Duodenal mucosa (tissue), 2 donors: ENCODE measurements around the gene STK17A.
"Not testable (repeated sequence)": the region's sequence is repeated elsewhere in the genome, so short reads cannot be mapped to it uniquely, and the experiment has no call there.

Source experiments
- H3K27ac ChIP-seq: one replicate; pipeline ENCODE4 v1.7.0; 2013; ENCODE audit warnings: low read depth, low read length
- H3K27me3 ChIP-seq, 2 donors: one replicate each; pipeline ENCODE4 v1.7.0; 2013; ENCODE audit warnings: low read length in 2 of 2, control low read depth in 1 of 2; ENCODE audit not compliant: insufficient read depth in 2 of 2, control insufficient read depth in 1 of 2
- H3K36me3 ChIP-seq, 2 donors: one replicate each; pipeline ENCODE4 v1.7.0; 2013; ENCODE audit warnings: low read length in 2 of 2, control low read depth in 1 of 2; ENCODE audit not compliant: insufficient read depth in 2 of 2, control insufficient read depth in 1 of 2
- H3K4me1 ChIP-seq, 2 donors: one replicate each; pipeline ENCODE4 v1.7.0; 2013; ENCODE audit warnings: low read length in 2 of 2, control low read depth in 1 of 2; ENCODE audit not compliant: insufficient read depth in 2 of 2, control insufficient read depth in 1 of 2
- H3K4me3 ChIP-seq, 2 donors: one replicate each; pipeline ENCODE4 v1.7.0; 2013; ENCODE audit warnings: low read length in 2 of 2, low read depth in 1 of 2
- H3K9ac ChIP-seq, 2 donors: one replicate each; pipeline ENCODE4 v1.7.0; 2013; ENCODE audit warnings: low read length in 2 of 2, low read depth in 1 of 2
- H3K9me3 ChIP-seq, 2 donors: one replicate each; pipeline ENCODE4 v1.7.0; 2013; ENCODE audit warnings: low read length in 2 of 2, control low read depth in 1 of 2; ENCODE audit not compliant: control insufficient read depth in 1 of 2

Gene STK17A

GRCh38 chr7:43584195-43584586 lies 1.3 kb downstream of the STK17A start:
- Histone ChIP-seq H3K4me3 (peak overlapping the region; percentile 87 to 94), H3K9me3 (no peaks in the 10 kb centered on the region), H3K27me3 (peaks cover 0 to 6% of the 10 kb centered on the region in 2 donors), H3K36me3 (no peaks in the 10 kb centered on the region), H3K9ac (peak overlapping the region; percentile 69 to 95), H3K4me1 (peaks cover 24 to 26% of the 10 kb centered on the region in 2 donors), H3K27ac (peak overlapping the region; percentile 87)

- H3K4me3 ChIP-seq: peak overlapping the region; percentile 87 to 94
- H3K36me3 ChIP-seq, H3K9me3 ChIP-seq, H3K27me3 ChIP-seq, H3K27ac ChIP-seq: not testable (repeated sequence)
- H3K9ac ChIP-seq: peak overlapping the region; percentile 69 to 95
- peaks cover 24 to 28% of the 10 kb centered on the region in 2 donors for H3K4me1 ChIP-seq
Measured at GRCh38 chr7:43584733-43585132, 1.8 kb downstream of the STK17A start.

- no peaks in the 10 kb centered on the region for H3K36me3 ChIP-seq
- H3K4me1 ChIP-seq: peaks cover 24 to 32% of the 10 kb centered on the region in 2 donors
- H3K4me3 ChIP-seq: peak overlapping the region; percentile 8 to 16
- peaks cover 0 to 6% of the 10 kb centered on the region in 2 donors for H3K27me3 ChIP-seq
- no peaks in the 10 kb centered on the region for H3K9me3 ChIP-seq
- H3K9ac ChIP-seq: no peak overlapping the region
- no peak overlapping the region for H3K27ac ChIP-seq
Measured at GRCh38 chr7:43585562-43585961, 2.7 kb downstream of the STK17A start.

GRCh38 chr7:43586251-43586900 lies 3.5 kb downstream of the STK17A start:
- peak overlapping the region; percentile 8 to 10 for H3K4me3 ChIP-seq
- H3K27me3 ChIP-seq: peaks cover 0 to 6% of the 10 kb centered on the region in 2 donors
- H3K27ac ChIP-seq: no peak overlapping the region
- H3K36me3 ChIP-seq: no peaks in the 10 kb centered on the region
- H3K9ac ChIP-seq: peak overlapping the region in 1 of 2 donors; percentile 18
- no peaks in the 10 kb centered on the region for H3K9me3 ChIP-seq
- H3K4me1 ChIP-seq: peaks cover 24 to 33% of the 10 kb centered on the region in 2 donors

- Histone ChIP-seq H3K27me3 (no peaks in the 10 kb centered on the region), H3K4me1 (peaks cover 20 to 33% of the 10 kb centered on the region in 2 donors), H3K36me3 (no peaks in the 10 kb centered on the region), H3K27ac (no peak overlapping the region), H3K9ac (no peak overlapping the region), H3K9me3 (no peaks in the 10 kb centered on the region), H3K4me3 (no peak overlapping the region)
Measured at GRCh38 chr7:43588477-43589132, 5.7 kb downstream of the STK17A start.

GRCh38 chr7:43589133-43589478 lies 6.2 kb downstream of the STK17A start:
- H3K27me3 ChIP-seq: no peaks in the 10 kb centered on the region
- no peak overlapping the region for H3K27ac ChIP-seq
- peaks cover 19 to 33% of the 10 kb centered on the region in 2 donors for H3K4me1 ChIP-seq
- H3K9me3 ChIP-seq: no peaks in the 10 kb centered on the region
- no peak overlapping the region for H3K9ac ChIP-seq
- H3K36me3 ChIP-seq: no peaks in the 10 kb centered on the region
- no peak overlapping the region for H3K4me3 ChIP-seq

- Histone ChIP-seq H3K4me3 (no peak overlapping the region), H3K9ac (no peak overlapping the region), H3K27ac (no peak overlapping the region), H3K4me1 (peaks cover 13 to 26% of the 10 kb centered on the region in 2 donors), H3K27me3 (no peaks in the 10 kb centered on the region), H3K36me3 (no peaks in the 10 kb centered on the region), H3K9me3 (no peaks in the 10 kb centered on the region)
Measured at GRCh38 chr7:43589728-43590127, 6.8 kb downstream of the STK17A start.

GRCh38 chr7:43590862-43591557 lies 8.1 kb downstream of the STK17A start:
- Histone ChIP-seq H3K27me3 (no peaks in the 10 kb centered on the region), H3K4me1 (peaks cover 8 to 20% of the 10 kb centered on the region in 2 donors), H3K9me3 (no peaks in the 10 kb centered on the region), H3K36me3 (peaks cover 0 to 3% of the 10 kb centered on the region in 2 donors), H3K9ac (no peak overlapping the region), H3K4me3 (no peak overlapping the region), H3K27ac (no peak overlapping the region)

- H3K9ac ChIP-seq: no peak overlapping the region
- no peaks in the 10 kb centered on the region for H3K9me3 ChIP-seq
- peaks cover 0 to 9% of the 10 kb centered on the region in 2 donors for H3K36me3 ChIP-seq
- H3K4me1 ChIP-seq: peaks cover 8 to 20% of the 10 kb centered on the region in 2 donors
- H3K27ac ChIP-seq: no peak overlapping the region
- no peaks in the 10 kb centered on the region for H3K27me3 ChIP-seq
- no peak overlapping the region for H3K4me3 ChIP-seq
Measured at GRCh38 chr7:43591558-43592180, 8.8 kb downstream of the STK17A start.

GRCh38 chr7:43592326-43592725 lies 9.4 kb downstream of the STK17A start:
- Histone ChIP-seq H3K27me3 (no peaks in the 10 kb centered on the region), H3K4me3 (no peak overlapping the region), H3K4me1 (peaks cover 8 to 18% of the 10 kb centered on the region in 2 donors), H3K27ac (no peak overlapping the region), H3K9ac (no peak overlapping the region), H3K9me3 (no peaks in the 10 kb centered on the region), H3K36me3 (peaks cover 0 to 9% of the 10 kb centered on the region in 2 donors)
